Tibial nerve (tissue), 4 donors: Measurements from ENCODE around the gene UTP11.
A peak's percentile ranks its signal among the peaks of the same experiment; 100 is the strongest.

Experiments used
- CTCF ChIP-seq, 5 experiments: fragments of 200-600 bp in 3 of 5; fragments of 450-650 bp in 2 of 5; sonication (generic) in 3 of 5; IDR thresholded peaks; one replicate each; pipeline ENCODE4 v1.5.1; 2016 to 2019; ENCODE audit warnings: antibody characterized with exemption in 5 of 5, mild to moderate bottlenecking in 3 of 5, moderate library complexity in 2 of 5
- EP300 ChIP-seq, 2 donors: sonication (generic); formaldehyde crosslinking; IDR thresholded peaks; one replicate each; pipeline ENCODE4 v1.6.1; 2017; ENCODE audit warnings: antibody characterized with exemption in 2 of 2, mild to moderate bottlenecking in 1 of 2
- POLR2A ChIP-seq, 2 donors: fragments of 450-650 bp; IDR thresholded peaks; one replicate each; pipeline ENCODE4 v1.6.1; 2017; ENCODE audit warnings: antibody characterized with exemption in 2 of 2, mild to moderate bottlenecking in 2 of 2, moderate library complexity in 2 of 2

GRCh38 chr1:38005195-38006007, 7.1 kb upstream of the UTP11 start, which contains the start of gene FHL3:
- no peak for TF ChIP-seq CTCF (IDR thresholded peaks at IDR 0.05)
- peak; percentile 39 to 61 for TF ChIP-seq POLR2A (IDR thresholded peaks at IDR 0.05)
- peak in 1 of 2 donors; percentile 9 for TF ChIP-seq EP300 (IDR thresholded peaks at IDR 0.05)
